Liver (tissue), 9 donors: ENCODE results near the gene GZMB. TPM values are rescaled to one million over a fixed set of nuclear protein-coding genes. Genes with fewer than 3 reads are reported as not detected.
A peak's percentile ranks its signal among the peaks of the same experiment; 100 is the strongest.

ENCODE experiments used
- DNase-seq: peaks from one replicate; pipeline ENCODE4 v3.0.0-alpha.2; 2017; ENCODE audit warnings: low spot score
- H3K27ac ChIP-seq, 2 donors: one replicate each; pipeline ENCODE4 v1.7.0; 2013; ENCODE audit warnings: inconsistent platforms in 2 of 2, low read length in 2 of 2, control low read depth in 1 of 2, low read depth in 1 of 2, mild to moderate bottlenecking in 1 of 2
- H3K27me3 ChIP-seq, 4 donors: one replicate each; pipeline versions ENCODE4 v1.6.1 to v1.7.0; 2013; ENCODE audit warnings: low read length in 3 of 4, inconsistent platforms in 1 of 4, mild to moderate bottlenecking in 1 of 4, moderate library complexity in 1 of 4; ENCODE audit not compliant: control insufficient read depth in 4 of 4, insufficient read depth in 4 of 4
- H3K36me3 ChIP-seq, 4 donors: one replicate each; pipeline versions ENCODE4 v1.6.1 to v1.7.0; 2013; ENCODE audit warnings: low read length in 3 of 4, mild to moderate bottlenecking in 3 of 4, low read depth in 1 of 4, moderate library complexity in 1 of 4; ENCODE audit not compliant: control insufficient read depth in 4 of 4, insufficient read depth in 3 of 4
- H3K4me1 ChIP-seq, 4 donors: one replicate each; pipeline versions ENCODE4 v1.6.1 to v1.7.0; 2013; ENCODE audit warnings: low read length in 3 of 4, mild to moderate bottlenecking in 3 of 4, moderate library complexity in 1 of 4; ENCODE audit not compliant: control insufficient read depth in 4 of 4, insufficient read depth in 4 of 4
- H3K4me3 ChIP-seq, 3 donors: one replicate each; pipeline versions ENCODE4 v1.6.1 to v1.7.0; 2013; ENCODE audit warnings: low read length in 3 of 3, control low read depth in 1 of 3, low read depth in 1 of 3, mild to moderate bottlenecking in 1 of 3
- H3K9ac ChIP-seq, 2 donors: one replicate each; pipeline ENCODE4 v1.7.0; 2013; ENCODE audit warnings: low read length in 2 of 2, mild to moderate bottlenecking in 2 of 2, moderate library complexity in 2 of 2, control low read depth in 1 of 2, low read depth in 1 of 2
- H3K9me3 ChIP-seq, 4 donors: one replicate each; pipeline versions ENCODE4 v1.6.1 to v1.7.0; 2013; ENCODE audit warnings: low read length in 3 of 4; ENCODE audit not compliant: control insufficient read depth in 4 of 4
- FOXA1 ChIP-seq: IDR thresholded peaks from 2 replicates; pipeline ENCODE4 v1.6.1; 2016; ENCODE audit warnings: antibody characterized with exemption
- FOXA2 ChIP-seq: IDR thresholded peaks from 2 replicates; pipeline ENCODE4 v1.6.1; 2016; ENCODE audit warnings: antibody characterized with exemption
- HNF4A ChIP-seq, 2 donors: conservative IDR thresholded peaks; 2 replicates each; pipeline ENCODE4 v1.6.1; 2016; ENCODE audit warnings: antibody characterized with exemption in 2 of 2, mild to moderate bottlenecking in 2 of 2
- JUND ChIP-seq, 2 donors: IDR thresholded peaks; 2 replicates each; pipeline ENCODE4 v1.6.1; 2016; ENCODE audit warnings: antibody characterized with exemption in 2 of 2
- MAX ChIP-seq: IDR thresholded peaks from 2 replicates; pipeline ENCODE4 v1.6.1; 2016; ENCODE audit warnings: antibody characterized with exemption
- RAD21 ChIP-seq, 2 donors: IDR thresholded peaks; 2 replicates each; pipeline ENCODE4 v1.6.1; 2016; ENCODE audit warnings: antibody characterized with exemption in 2 of 2, mild to moderate bottlenecking in 2 of 2
- SP1 ChIP-seq: IDR thresholded peaks from 2 replicates; pipeline ENCODE4 v1.6.1; 2018; ENCODE audit warnings: antibody characterized with exemption, mild to moderate bottlenecking
- TAF1 ChIP-seq: conservative IDR thresholded peaks from 2 replicates; pipeline ENCODE4 v1.6.1; 2016; ENCODE audit warnings: antibody characterized with exemption, mild to moderate bottlenecking
- whole genome bisulfite sequencing: extraction: QIAGEN DNeasy Blood & Tissue Kit; methylation state at CpG from one replicate; pipeline ENCODE4 v1.1.7; 2013; 5-methylcytosine and 5-hydroxymethylcytosine counted together
- polyA plus RNA-seq, 2 donors: library from polyadenylated mRNA; stranded (reverse) in 1 of 2; unstranded in 1 of 2; fragments of 200-250 nt in 1 of 2; fragments of >200 nt in 1 of 2; fragmentation: Nextera tagmentation in 1 of 2; extraction: Ambion mirVana in 1 of 2; gene quantifications; one replicate each; pipeline versions ENCODE4 v1.2.1 to v1.2.3, GENCODE V29; 2013 to 2015
- total RNA-seq, 2 donors: library from RNA; depleted of rRNA; stranded (reverse); fragments of >200 nt; gene quantifications; one replicate each; pipeline ENCODE4 v1.2.3, GENCODE V29; 2014
- TF ChIP-seq, protein P1 (sequence below): IDR thresholded peaks from 2 replicates; pipeline ENCODE4 v1.6.1; 2016; ENCODE audit warnings: antibody characterized with exemption
- TF ChIP-seq, protein P2 (sequence below): fragments of 150-350 bp; IDR thresholded peaks from 2 replicates; pipeline ENCODE4 v1.5.1; 2017; ENCODE audit warnings: improper control_type of control experiment, low read depth, low read length; ENCODE audit not compliant: missing input control
- donor health status: healthy.
- donor health status: healthy.
- donor health status: healthy.
- donor health status: healthy.
- donor health status: healthy.

The GZMB gene
- total and polyA plus RNA-seq, 4 donors, result 0.17 to 1.9 (median 0.63) TPM

DNA sequence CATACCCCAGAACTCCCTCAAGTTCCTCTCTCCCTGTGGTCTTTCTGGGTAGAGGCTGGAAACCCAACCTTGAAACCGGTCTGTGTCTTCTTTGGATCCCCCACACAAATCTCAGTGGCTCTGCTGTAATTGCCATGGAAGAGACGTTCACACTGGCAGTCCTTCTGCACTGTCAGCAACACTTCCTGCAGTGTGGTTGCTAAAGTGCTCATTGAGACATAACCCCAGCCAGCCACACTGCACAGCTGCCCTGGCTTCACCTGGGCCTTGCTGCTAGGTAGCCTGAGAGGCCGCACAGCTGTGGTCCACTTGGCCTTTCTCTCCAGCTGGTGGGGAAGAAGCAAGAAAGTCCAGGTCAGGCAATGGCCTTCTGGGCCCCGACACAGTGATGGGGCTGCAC is 26.9 kb downstream of the GZMB start:
- H3K9me3 ChIP-seq, result no peaks in the 10 kb centered on the region
- H3K27me3 ChIP-seq, result no peaks in the 10 kb centered on the region
- H3K9ac ChIP-seq, result no peak overlapping the region
- no peak overlapping the region for H3K4me3 ChIP-seq
- no peak for DNase-seq
- H3K36me3 ChIP-seq, result no peaks in the 10 kb centered on the region
- WGBS, result 77% methylated on average over 4 of the region's 4 CpGs
- TF ChIP-seq SP1 (no peak), TAF1 (no peak), HNF4A (conservative IDR thresholded peaks at IDR 0.05) (no peak), FOXA1 (no peak)
- TF ChIP-seq, protein P1, sequence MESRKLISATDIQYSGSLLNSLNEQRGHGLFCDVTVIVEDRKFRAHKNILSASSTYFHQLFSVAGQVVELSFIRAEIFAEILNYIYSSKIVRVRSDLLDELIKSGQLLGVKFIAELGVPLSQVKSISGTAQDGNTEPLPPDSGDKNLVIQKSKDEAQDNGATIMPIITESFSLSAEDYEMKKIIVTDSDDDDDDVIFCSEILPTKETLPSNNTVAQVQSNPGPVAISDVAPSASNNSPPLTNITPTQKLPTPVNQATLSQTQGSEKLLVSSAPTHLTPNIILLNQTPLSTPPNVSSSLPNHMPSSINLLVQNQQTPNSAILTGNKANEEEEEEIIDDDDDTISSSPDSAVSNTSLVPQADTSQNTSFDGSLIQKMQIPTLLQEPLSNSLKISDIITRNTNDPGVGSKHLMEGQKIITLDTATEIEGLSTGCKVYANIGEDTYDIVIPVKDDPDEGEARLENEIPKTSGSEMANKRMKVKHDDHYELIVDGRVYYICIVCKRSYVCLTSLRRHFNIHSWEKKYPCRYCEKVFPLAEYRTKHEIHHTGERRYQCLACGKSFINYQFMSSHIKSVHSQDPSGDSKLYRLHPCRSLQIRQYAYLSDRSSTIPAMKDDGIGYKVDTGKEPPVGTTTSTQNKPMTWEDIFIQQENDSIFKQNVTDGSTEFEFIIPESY, result no peak
- H3K4me1 ChIP-seq, result no peaks in the 10 kb centered on the region
- H3K27ac ChIP-seq, result no peak overlapping the region

GRCh38 chr14:24606297-24606696 is 27.7 kb downstream of the GZMB start:
- Histone ChIP-seq H3K9ac (no peak overlapping the region), H3K27ac (no peak overlapping the region), H3K4me3 (no peak overlapping the region), H3K27me3 (no peaks in the 10 kb centered on the region), H3K4me1 (no peaks in the 10 kb centered on the region), H3K9me3 (no peaks in the 10 kb centered on the region), H3K36me3 (no peaks in the 10 kb centered on the region)
- WGBS, result 72% methylated on average over 3 of the region's 3 CpGs
- no peak for DNase-seq
- TF ChIP-seq TAF1, result no peak
- no peak for TF ChIP-seq MAX
- no peak for TF ChIP-seq FOXA2
- TF ChIP-seq HNF4A (conservative IDR thresholded peaks at IDR 0.05), result no peak
- TF ChIP-seq JUND (IDR thresholded peaks at IDR 0.05), result no peak
- no peak for TF ChIP-seq RAD21 (IDR thresholded peaks at IDR 0.05)

- Histone ChIP-seq H3K36me3 (no peaks in the 10 kb centered on the region), H3K9ac (no peak overlapping the region), H3K9me3 (no peaks in the 10 kb centered on the region), H3K27me3 (peaks cover 0 to 2% (median 0%) of the 10 kb centered on the region in 4 donors), H3K27ac (no peak overlapping the region), H3K4me3 (no peak overlapping the region), H3K4me1 (no peaks in the 10 kb centered on the region)
- peak; percentile 45 for DNase-seq
- WGBS, result 66% methylated on average over 3 of the region's 3 CpGs
- TF ChIP-seq, protein P2, sequence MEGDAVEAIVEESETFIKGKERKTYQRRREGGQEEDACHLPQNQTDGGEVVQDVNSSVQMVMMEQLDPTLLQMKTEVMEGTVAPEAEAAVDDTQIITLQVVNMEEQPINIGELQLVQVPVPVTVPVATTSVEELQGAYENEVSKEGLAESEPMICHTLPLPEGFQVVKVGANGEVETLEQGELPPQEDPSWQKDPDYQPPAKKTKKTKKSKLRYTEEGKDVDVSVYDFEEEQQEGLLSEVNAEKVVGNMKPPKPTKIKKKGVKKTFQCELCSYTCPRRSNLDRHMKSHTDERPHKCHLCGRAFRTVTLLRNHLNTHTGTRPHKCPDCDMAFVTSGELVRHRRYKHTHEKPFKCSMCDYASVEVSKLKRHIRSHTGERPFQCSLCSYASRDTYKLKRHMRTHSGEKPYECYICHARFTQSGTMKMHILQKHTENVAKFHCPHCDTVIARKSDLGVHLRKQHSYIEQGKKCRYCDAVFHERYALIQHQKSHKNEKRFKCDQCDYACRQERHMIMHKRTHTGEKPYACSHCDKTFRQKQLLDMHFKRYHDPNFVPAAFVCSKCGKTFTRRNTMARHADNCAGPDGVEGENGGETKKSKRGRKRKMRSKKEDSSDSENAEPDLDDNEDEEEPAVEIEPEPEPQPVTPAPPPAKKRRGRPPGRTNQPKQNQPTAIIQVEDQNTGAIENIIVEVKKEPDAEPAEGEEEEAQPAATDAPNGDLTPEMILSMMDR, result peak; percentile 50
- TF ChIP-seq FOXA1 (no peak), RAD21 (IDR thresholded peaks at IDR 0.05) (peak; percentile 47 to 55)
Measured at GRCh38 chr14:24605435-24606190, 28.4 kb downstream of the GZMB start.
